Measurements from ENCODE around the gene SLC26A11.
"Not testable (repeated sequence)": the region's sequence is repeated elsewhere in the genome, so short reads cannot be mapped to it uniquely, and the experiment has no call there.

SLC26A11 gene

GRCh38 chr17:80245566-80246265, 25.5 kb downstream of the SLC26A11 start:
- no peak for DNase-seq

GRCh38 chr17:80246266-80246681, 26.0 kb downstream of the SLC26A11 start:
- no peak for DNase-seq

- DNase-seq, result no peak
Measured at GRCh38 chr17:80246726-80247125, 26.5 kb downstream of the SLC26A11 start.

- no peak for DNase-seq
Measured at GRCh38 chr17:80247561-80247960, 27.3 kb downstream of the SLC26A11 start.

- DNase-seq, result no peak
Measured at GRCh38 chr17:80248001-80248893, 28.0 kb downstream of the SLC26A11 start.

GRCh38 chr17:80248894-80249710, 28.9 kb downstream of the SLC26A11 start:
- no peak for DNase-seq

GRCh38 chr17:80251966-80252365, 31.7 kb downstream of the SLC26A11 start:
- DNase-seq, result no peak

GRCh38 chr17:80252871-80253270, 32.6 kb downstream of the SLC26A11 start:
- peak; percentile 88 for DNase-seq

GRCh38 chr17:80253631-80254395, 33.6 kb downstream of the SLC26A11 start:
- DNase-seq, result no peak

- peak; percentile 87 for DNase-seq
Measured at GRCh38 chr17:80254396-80255251, 34.4 kb downstream of the SLC26A11 start.

GRCh38 chr17:80256034-80256350, 35.8 kb downstream of the SLC26A11 start:
- DNase-seq, result no peak

GRCh38 chr17:80257716-80258213, 37.5 kb downstream of the SLC26A11 start:
- DNase-seq, result no peak

- DNase-seq, result not testable (repeated sequence)
Measured at GRCh38 chr17:80258296-80258695, 38.1 kb downstream of the SLC26A11 start.

GRCh38 chr17:80259457-80260068, 39.3 kb downstream of the SLC26A11 start:
- DNase-seq, result no peak

- peak; percentile 87 for DNase-seq
Measured at GRCh38 chr17:80260069-80260535, 39.9 kb downstream of the SLC26A11 start.

GRCh38 chr17:80260791-80261158, 40.5 kb downstream of the SLC26A11 start, which contains the start of gene RNF213:
TSS of gene RNF213 (plus strand) at chr17:80260852. CDS start at chr17:80263682, 2,830 bp downstream.
- peak; percentile 68 for DNase-seq

GRCh38 chr17:80261159-80261894, 41.1 kb downstream of the SLC26A11 start:
- peak; percentile 85 for DNase-seq

GRCh38 chr17:80261895-80262279, 41.7 kb downstream of the SLC26A11 start:
- DNase-seq, result no peak

GRCh38 chr17:80262291-80262690, 42.1 kb downstream of the SLC26A11 start:
- no peak for DNase-seq

- no peak for DNase-seq
Measured at GRCh38 chr17:80262775-80263244, 42.6 kb downstream of the SLC26A11 start.
